IPS-NIHi7 (cell line): ENCODE measurements around the gene ELN.
"Not testable (repeated sequence)": the region's sequence is repeated elsewhere in the genome, so short reads cannot be mapped to it uniquely, and the experiment has no call there.

Source experiments
- DNase-seq: peaks from one replicate; pipeline ENCODE4 v3.0.0; 2012; ENCODE audit warnings: mixed read lengths; ENCODE audit errors: extremely low spot score

The ELN gene

GRCh38 chr7:74000489-74001149, 27.4 kb upstream of the ELN start:
- no peak for DNase-seq

- no peak for DNase-seq
Observed at GRCh38 chr7:74001150-74001494, 26.9 kb upstream of the ELN start.

GRCh38 chr7:74002474-74003017, 25.4 kb upstream of the ELN start:
- DNase-seq: no peak

- DNase-seq: no peak
Observed at GRCh38 chr7:74003621-74004020, 24.4 kb upstream of the ELN start.

DNA sequence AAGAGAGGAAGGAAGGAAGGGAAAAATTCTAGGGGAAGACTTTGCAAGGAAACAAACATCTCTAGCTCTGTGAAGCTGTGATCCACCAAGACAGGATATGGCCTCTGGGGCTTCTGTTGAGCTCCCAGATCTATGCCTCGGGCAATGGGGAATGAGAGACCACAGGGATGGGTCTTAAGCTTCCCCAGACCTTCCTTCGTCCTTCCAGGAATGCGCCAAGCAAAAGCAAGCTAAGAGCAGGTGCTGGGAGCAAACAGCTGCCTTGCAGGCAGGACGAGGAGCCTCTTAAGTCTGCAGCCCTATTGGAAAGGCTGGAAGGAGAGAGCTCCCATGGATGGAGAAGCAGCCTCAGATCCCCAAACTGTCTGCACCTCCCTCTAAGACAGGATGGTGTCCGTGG, 21.9 kb upstream of the ELN start:
- DNase-seq: no peak

DNA sequence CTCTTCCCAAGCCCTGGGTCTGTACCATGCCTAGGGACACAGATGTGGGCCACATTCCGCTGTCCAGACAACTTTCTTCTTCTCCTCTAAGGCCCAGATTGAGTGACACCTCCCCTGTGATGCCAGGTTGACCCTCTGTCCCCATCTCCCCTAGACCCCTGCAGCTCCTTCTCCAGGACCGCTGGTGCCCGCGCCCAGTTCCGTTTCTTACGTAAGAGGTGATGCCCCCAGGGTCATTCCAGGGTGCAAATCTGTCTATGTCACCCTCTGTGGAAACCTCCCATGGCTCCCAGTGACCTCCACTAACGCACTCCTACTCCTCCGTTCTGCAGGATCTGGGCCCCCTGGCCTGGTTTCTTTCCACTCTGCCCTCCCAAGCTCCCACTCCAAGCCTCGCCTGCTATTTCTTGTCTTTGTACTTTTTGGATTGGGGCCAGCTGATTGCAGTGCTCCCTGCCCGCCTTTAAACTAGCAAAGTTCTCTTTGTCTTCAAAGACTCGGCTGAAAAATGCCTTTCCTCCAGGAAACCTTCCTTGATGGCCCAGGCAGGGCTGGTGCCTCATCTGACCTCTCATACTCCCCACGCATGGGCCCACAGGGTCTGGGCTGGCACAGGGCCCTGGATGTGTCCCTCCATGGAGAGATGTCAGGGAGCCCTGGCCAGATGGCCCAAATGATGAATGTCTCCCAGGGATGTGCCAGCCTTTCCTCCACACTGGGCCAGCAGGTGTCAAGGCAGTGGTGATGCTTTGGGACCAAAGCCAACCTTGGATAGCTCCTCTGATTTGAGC, 21.3 kb upstream of the ELN start:
- DNase-seq: no peak

DNA sequence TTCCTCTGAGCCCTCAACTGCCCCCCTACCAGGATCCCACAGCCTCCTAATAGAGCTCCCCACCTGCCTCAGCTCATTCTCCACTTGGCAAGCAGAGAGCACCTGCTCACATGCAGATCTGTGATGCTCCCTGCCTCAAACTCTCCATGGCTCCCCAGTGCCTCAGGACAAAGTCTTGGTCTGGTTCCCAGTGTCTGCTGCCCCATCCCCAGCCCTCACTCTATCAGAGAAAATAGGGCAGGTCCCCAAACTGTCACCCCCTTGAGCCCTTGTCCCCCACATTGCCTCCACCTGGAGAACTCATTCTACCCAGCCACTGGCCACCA, 20.8 kb upstream of the ELN start:
- no peak for DNase-seq

DNA sequence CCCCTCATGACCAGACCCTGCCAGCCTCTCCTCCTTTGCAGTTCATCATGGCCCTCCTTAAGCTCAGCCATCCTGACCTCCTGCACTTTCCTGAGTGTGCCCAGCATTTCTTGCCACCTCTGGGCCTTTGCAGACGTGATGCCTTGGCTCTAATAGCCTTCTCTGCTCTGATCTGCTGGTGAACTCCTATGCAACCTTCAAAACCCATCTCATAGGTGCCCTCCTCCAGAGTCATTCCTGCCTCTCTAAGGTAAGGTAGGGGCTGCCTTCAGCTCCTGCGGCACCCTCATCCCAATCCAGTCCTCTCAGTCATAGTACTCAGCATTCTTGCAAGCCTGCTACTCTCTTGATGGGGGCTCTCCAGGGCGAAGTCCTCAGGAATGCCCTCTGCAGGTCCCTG, 19.3 kb upstream of the ELN start:
- DNase-seq: no peak

DNA sequence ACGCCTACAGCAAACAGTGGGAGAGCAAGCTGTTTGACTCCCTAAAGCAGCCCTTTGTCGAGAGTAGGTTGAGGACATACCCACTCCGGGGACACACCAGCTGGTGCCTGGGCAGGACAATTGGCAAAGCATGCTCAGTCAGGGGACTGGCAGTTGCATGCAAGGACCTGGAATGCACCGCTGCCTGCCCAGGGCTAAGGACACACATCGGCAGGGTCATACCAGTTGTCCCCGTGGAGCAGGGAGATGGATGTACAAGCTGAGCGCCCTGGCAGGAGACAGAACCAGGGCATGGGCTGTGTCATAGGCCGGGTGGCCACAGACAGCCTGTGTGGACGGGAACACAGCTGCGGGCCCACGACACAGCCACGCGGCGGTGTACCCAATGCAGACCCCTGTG, 18.3 kb upstream of the ELN start:
- DNase-seq: no peak

- no peak for DNase-seq
Observed at GRCh38 chr7:74010407-74010806, 17.6 kb upstream of the ELN start.

GRCh38 chr7:74011421-74011820, 16.6 kb upstream of the ELN start:
- DNase-seq: not testable (repeated sequence)

GRCh38 chr7:74012842-74013249, 15.1 kb upstream of the ELN start:
- DNase-seq: peak; percentile 79

DNA sequence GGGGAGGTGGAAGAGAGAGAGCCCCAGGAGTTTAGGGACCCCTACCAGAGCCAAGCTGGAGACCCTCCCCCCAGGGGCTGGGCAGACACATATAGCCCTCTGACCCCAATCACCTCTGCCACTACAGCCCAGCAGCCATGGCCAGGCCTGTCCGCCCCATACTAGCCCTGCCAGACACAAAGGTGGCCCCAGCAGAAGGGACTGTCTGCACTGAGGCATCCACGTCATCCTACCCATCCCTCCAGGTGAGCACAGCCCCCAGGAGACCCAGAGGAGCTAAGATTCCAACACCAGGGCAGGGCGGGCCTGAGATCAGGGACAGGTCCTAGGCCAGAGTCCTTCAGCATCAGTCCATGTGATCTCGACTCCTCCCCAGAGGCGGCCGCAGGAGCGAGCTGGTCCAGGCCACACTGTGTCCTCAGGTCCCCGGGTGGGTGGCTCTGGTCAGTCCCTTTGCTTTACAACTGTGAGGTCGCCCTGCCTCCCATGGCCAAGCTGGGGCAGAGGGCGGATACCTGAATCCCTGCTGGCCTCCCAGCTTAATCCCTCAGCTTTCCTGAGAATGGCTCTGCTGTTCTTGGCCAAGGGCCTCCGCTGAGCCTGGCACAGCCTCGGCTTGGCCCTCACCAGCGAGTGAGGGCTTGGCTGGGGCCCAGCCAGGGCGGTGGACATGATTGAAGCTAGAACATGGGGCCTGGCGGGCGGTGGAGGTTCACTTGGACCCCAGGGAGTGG, 14.3 kb upstream of the ELN start:
- no peak for DNase-seq

DNA sequence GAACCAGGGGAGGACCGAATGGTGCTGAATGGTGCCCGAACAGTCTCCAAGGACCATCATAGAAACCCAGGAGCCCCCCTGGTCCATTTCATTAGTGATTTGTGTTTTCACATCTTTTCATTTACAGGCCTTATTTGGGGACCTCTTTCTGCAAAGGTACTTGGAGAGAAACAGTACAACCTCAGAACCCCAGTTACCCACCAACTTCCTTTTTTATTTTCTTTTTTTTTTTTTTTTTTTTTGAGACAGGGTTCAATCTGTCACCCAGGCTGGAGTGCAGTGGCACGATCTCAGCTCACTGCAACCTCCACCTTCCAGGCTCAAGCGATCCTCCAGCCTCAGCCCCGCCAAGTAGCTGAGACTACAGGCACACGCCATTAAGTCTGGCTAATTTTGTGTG, 13.0 kb upstream of the ELN start:
- DNase-seq: no peak

DNA sequence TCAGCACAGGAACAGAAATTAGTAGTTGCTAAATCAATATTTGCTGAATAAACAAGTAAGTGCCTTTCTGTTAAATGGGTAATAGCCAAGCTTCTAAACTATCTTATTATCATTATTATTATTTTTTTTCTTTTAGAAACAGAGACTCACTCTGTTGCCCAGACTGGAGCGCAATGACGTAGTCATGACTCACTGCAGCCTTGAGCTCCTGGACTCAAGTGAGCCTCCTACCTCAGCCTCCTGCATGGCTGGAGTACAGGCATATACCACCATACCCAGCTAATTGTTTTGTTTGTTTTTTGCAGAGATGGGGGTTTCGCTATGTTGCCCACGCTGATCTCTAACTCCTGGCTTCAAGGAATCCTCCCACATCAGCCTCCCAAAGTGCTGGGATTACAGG, 12.3 kb upstream of the ELN start:
- DNase-seq: no peak

- DNase-seq: no peak
Observed at GRCh38 chr7:74017125-74017524, 10.8 kb upstream of the ELN start.

DNA sequence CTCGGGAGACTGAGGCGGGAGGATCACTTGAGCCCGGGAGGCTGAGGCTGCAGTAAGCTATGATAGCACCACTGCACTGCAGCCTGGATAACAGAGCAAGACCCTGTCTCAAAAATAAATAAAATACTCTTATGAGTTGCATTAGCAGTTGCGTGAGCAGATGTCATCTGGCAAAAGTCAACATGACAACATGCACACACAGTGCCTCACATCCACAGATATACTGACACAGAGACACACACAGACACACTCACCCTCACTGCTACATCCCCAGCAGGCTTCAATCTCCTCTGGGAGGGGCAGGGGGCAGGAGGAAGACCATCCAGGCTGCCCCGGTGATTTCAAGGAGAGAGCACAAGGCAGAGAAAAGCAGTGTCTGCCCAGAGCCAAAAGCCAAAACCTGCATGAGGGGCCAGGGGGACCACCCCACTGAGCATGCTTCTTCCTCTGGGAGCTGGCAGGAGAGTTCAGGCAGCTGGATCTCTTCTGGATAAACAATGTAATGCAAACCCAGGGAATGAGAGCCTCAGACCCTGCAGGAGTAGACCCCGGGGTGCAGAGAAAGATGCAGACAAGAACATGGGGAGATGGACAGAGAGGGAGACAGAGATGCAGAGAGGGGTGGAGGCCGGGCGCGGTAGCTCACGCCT, 9.6 kb upstream of the ELN start:
- DNase-seq: no peak

DNA sequence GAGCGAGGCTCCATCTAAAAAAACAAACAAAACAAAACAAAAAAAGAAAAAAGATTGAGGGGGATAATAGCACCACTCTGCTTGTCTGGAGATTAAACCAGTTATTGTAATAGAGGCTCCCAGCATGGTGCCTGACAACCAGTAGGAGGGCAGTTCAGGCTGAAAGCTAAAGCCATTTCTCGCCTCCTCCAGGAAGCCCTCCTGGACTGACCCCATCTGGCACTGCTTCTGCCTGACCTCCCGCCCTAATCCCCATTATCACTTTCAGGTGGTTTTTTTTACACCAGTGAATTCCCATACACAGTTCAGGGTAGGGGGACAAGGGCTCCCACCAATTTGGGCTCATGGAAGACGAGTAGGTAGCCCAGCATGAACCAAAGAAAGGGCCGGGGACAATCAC, 8.8 kb upstream of the ELN start:
- DNase-seq: no peak

DNA sequence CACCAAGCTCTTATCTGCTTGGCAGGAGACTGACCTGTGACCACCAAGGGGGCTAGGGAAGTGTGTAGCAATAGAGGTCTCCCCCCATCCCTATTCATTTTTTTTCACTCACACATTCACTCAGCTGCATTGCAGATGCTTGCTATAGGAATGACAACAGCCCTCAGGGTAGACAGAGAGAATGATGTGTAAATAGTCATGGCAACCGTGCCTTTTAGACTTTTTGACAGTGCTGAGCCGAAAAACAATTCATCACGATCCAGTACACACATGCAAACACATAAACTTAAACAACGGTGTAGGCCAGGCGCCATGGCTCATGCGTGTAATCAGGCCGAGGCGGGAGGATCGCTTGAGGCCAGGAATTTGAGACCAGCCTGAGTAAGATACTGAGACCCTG, 7.6 kb upstream of the ELN start:
- no peak for DNase-seq

DNA sequence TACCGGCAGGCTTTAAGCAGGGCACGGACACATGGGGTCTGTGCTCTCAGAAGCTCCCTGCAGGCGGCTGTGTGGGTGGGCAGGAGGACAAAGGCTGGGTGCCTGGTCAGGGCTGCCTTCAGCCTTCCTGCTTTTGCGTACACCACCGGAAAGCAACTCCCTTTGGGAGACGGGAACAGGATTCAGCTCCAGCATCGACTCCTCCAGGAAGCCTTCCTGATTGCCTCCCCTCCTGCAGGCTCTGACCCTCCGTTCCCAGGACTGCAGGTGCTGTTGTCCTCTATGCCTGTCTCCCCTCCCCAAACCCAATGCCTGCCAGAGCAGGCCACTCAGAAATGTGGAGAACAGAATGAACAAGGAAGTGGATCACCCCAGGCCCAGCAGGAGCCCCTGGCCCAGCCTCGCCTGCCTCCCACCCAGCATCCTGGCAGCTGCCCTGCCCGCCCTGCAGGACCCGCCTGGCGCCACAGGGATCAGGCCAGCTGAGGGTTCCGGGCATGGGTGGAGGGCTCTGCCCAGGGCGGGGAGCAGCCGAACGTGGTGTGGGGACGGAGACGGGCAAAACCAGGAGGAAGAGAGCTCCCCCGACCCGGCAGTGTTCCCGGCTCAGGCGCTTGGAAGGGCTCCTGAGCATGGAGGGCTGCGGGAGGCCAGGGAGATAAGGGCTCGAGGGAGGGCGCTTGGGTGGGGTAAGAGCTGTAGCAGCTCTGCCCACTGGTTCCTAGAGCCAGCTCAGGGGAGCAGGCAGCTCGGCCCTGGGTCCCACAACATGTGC, 6.2 kb upstream of the ELN start:
- no peak for DNase-seq

DNA sequence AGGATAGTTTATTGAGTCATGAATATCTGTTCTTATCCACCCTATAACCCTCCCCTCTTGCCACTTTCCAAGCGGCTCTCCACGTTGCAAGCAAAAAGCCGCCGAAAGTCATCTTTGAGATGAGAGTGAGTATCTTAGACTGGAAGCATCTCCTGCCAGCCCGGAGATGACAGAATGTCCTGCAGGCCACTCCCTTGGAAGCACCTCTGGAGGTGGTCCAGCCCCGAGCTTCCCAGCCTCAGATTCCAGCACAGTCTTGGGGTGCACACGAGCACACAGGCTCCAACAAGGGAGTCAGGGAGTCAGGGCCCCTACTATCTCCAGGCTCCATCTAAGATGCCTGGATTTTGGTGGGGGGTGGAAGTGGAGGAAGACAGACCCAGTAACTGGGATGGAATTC, 5.5 kb upstream of the ELN start:
- no peak for DNase-seq

GRCh38 chr7:74023092-74023536, 4.9 kb upstream of the ELN start:
- DNase-seq: peak; percentile 63
